ENCODE results near the gene RP2. TPM values are rescaled to one million over a fixed set of nuclear protein-coding genes. Genes with fewer than 3 reads are reported as not detected.

Gene RP2
- 19.1 TPM for total RNA-seq

GRCh38 chrX:46836701-46837557 is at the start of gene RP2:
RP2 (plus strand) TSS chrX:46837043; CDS start chrX:46837101, 58 bp downstream.
- DNase-seq = peak; percentile 88

- no peak for DNase-seq
Observed at GRCh38 chrX:46788902-46789301, 47.9 kb upstream of the RP2 start.

- no peak for DNase-seq
Observed at GRCh38 chrX:46791927-46792809, 44.7 kb upstream of the RP2 start.

- no peak for DNase-seq
Observed at GRCh38 chrX:46792810-46793188, 44.0 kb upstream of the RP2 start.

GRCh38 chrX:46793386-46794143 is 43.3 kb upstream of the RP2 start:
- no peak for DNase-seq

- DNase-seq = peak; percentile 25
Observed at GRCh38 chrX:46796574-46797191, 40.2 kb upstream of the RP2 start.

GRCh38 chrX:46803140-46803539 is 33.7 kb upstream of the RP2 start:
- no peak for DNase-seq

GRCh38 chrX:46805270-46805669 is 31.6 kb upstream of the RP2 start:
- no peak for DNase-seq

GRCh38 chrX:46811121-46811520 is 25.7 kb upstream of the RP2 start:
- DNase-seq = no peak

GRCh38 chrX:46812445-46812844 is 24.4 kb upstream of the RP2 start:
- DNase-seq = no peak

GRCh38 chrX:46814966-46815365 is 21.9 kb upstream of the RP2 start:
- DNase-seq = no peak

GRCh38 chrX:46819136-46819535 is 17.7 kb upstream of the RP2 start:
- DNase-seq = no peak

- DNase-seq = no peak
Observed at GRCh38 chrX:46820391-46821100, 16.3 kb upstream of the RP2 start.

GRCh38 chrX:46823481-46823880 is 13.4 kb upstream of the RP2 start:
- DNase-seq = no peak

- no peak for DNase-seq
Observed at GRCh38 chrX:46831765-46832327, 5.0 kb upstream of the RP2 start.

GRCh38 chrX:46837558-46838485 is 979 bp downstream of the RP2 start:
- DNase-seq = no peak

- no peak for DNase-seq
Observed at GRCh38 chrX:46838486-46838870, 1.6 kb downstream of the RP2 start.

GRCh38 chrX:46838974-46839480 is 2.2 kb downstream of the RP2 start:
- DNase-seq = no peak

- DNase-seq = no peak
Observed at GRCh38 chrX:46840946-46841345, 4.1 kb downstream of the RP2 start.

- DNase-seq = no peak
Observed at GRCh38 chrX:46841346-46841745, 4.5 kb downstream of the RP2 start.

Data from skin of body (tissue), 2 donors.